Medulla oblongata (tissue), 1 donor: ENCODE measurements around the gene SKOR2.
A peak's percentile ranks its signal among the peaks of the same experiment; 100 is the strongest.
"Not testable (repeated sequence)": the region's sequence is repeated elsewhere in the genome, so short reads cannot be mapped to it uniquely, and the experiment has no call there.

ENCODE experiments used
- DNase-seq: peaks from one replicate; pipeline ENCODE4 v3.0.0-alpha.2; 2015; ENCODE audit errors: extremely low spot score

SKOR2 gene

GRCh38 chr18:47254341-47254939 lies 3.0 kb upstream of the SKOR2 start:
- DNase-seq, result peak; percentile 14

- DNase-seq, result no peak
Measured at GRCh38 chr18:47253101-47253654, 1.7 kb upstream of the SKOR2 start.

- no peak for DNase-seq
Measured at GRCh38 chr18:47250391-47251046, 941 bp downstream of the SKOR2 start.

GRCh38 chr18:47249314-47249981 lies 2.0 kb downstream of the SKOR2 start:
- DNase-seq, result no peak

- no peak for DNase-seq
Measured at GRCh38 chr18:47248604-47249313, 2.7 kb downstream of the SKOR2 start.

- no peak for DNase-seq
Measured at GRCh38 chr18:47248115-47248603, 3.3 kb downstream of the SKOR2 start.

- DNase-seq, result no peak
Measured at GRCh38 chr18:47247416-47248114, 3.9 kb downstream of the SKOR2 start.

- DNase-seq, result no peak
Measured at GRCh38 chr18:47247036-47247415, 4.4 kb downstream of the SKOR2 start.

GRCh38 chr18:47246027-47246971 lies 5.2 kb downstream of the SKOR2 start:
- DNase-seq, result no peak

GRCh38 chr18:47244086-47244485 lies 7.4 kb downstream of the SKOR2 start:
- no peak for DNase-seq

GRCh38 chr18:47235096-47235495 lies 16.4 kb downstream of the SKOR2 start:
- DNase-seq, result no peak

GRCh38 chr18:47226660-47227059 lies 24.8 kb downstream of the SKOR2 start:
- DNase-seq, result no peak

- peak; percentile 83 for DNase-seq
Measured at GRCh38 chr18:47215554-47216138, 35.8 kb downstream of the SKOR2 start.

- DNase-seq, result no peak
Measured at GRCh38 chr18:47209171-47209570, 42.3 kb downstream of the SKOR2 start.

- DNase-seq, result no peak
Measured at GRCh38 chr18:47206945-47207637, 44.4 kb downstream of the SKOR2 start.

GRCh38 chr18:47204908-47205522 lies 46.4 kb downstream of the SKOR2 start:
- DNase-seq, result peak; percentile 66

- no peak for DNase-seq
Measured at GRCh38 chr18:47203626-47204464, 47.6 kb downstream of the SKOR2 start.

GRCh38 chr18:47195961-47196360 lies 55.5 kb downstream of the SKOR2 start:
- not testable (repeated sequence) for DNase-seq
